ENCODE data around the gene MCM9.
A peak's percentile ranks its signal among the peaks of the same experiment; 100 is the strongest.

MCM9 gene

DNA sequence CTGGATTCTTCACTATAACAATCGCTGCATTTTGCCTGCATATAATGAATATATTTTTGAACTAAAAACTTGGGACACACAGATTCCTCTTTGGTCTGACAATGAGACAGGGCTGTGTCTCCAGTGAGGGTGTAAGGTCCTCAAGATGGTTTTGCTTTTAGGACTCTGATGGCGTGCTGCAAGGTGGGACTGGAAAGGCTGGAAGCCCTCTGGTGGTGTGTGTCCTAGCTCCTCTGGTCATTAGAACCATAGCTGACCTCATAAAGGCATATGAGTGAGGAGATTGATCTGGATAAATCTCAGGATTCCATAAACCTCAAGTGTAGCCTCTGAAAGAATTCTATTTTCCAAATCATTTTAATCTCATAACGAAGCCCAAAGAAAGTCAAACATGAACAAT, 149.4 kb downstream of the MCM9 start:
- Histone ChIP-seq H3K79me2 (ENCODE audit: control insufficient read depth, insufficient read depth, low read length, unreplicated experiment) (no peaks in the 10 kb centered on the region), H3K4me1 (ENCODE audit: control insufficient read depth, insufficient read depth, low read length, unreplicated experiment) (no peaks in the 10 kb centered on the region), H3K36me3 (ENCODE audit: insufficient read depth, low read length) (no peaks in the 10 kb centered on the region), H3K4me3 (ENCODE audit: low read depth, low read length) (no peak overlapping the region), H3K27ac (ENCODE audit: low read depth, low read length) (no peak overlapping the region), H2AFZ (ENCODE audit: low read length, unreplicated experiment) (no peak overlapping the region), H3K27me3 (ENCODE audit: insufficient read depth, low read length) (no peaks in the 10 kb centered on the region)

DNA sequence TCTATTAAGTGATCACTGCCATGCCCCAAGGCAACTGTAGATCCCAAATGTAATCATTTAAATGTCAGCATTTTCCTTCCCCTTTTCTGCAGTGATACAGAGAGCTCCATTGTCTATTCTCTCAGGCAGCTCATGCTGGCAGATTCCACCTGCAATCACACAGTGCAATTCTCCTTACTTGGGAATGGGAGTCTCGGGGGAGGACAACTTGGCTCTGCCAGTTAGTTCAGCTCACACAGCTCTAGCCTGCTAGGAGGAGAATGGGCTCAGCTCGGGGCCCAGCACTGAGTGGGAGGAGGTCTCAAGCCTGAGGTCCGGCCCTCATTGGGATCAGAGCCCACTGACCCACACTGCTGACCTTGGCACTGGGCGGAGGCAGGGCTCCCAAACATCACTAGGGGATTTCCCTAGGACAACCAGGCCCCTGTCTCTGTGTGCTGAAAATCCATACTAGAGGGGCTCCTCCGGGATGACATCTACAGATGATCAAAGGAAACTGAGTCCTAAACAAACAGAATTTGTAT, 150.3 kb downstream of the MCM9 start:
- no peak overlapping the region for H3K27ac ChIP-seq (ENCODE audit: low read depth, low read length)

DNA sequence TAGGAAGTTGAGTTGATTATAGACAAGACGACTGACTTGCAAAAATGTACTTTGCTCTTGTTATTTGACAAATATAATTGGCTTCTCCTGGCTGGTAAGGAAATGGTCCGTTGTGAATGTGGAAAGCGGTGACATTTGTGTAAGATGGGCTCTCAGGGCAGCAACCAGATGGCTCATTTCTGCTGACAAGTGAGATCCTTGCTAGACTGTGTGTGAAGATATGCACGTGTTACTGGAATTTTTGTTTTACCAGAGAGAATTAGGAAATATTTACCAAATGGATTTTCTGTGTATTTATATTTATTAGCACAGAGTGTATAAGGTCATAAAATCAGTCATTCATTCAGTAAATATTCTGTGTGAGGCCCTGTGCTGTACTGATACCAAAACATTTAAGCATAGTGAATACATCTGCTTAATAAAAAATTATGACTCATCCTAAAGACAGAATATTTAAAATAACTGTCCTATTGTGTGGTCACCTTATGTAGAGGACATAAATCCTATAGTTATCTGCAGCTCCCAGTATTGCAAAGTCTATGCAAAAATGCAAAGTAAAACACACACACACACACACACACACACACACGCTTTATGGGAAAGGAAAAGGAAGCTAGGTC, 150.9 kb downstream of the MCM9 start:
- H3K27ac ChIP-seq (ENCODE audit: low read depth, low read length): no peak overlapping the region
- H3K79me2 ChIP-seq (ENCODE audit: control insufficient read depth, insufficient read depth, low read length, unreplicated experiment): no peaks in the 10 kb centered on the region
- H3K36me3 ChIP-seq (ENCODE audit: insufficient read depth, low read length): no peaks in the 10 kb centered on the region
- H3K4me1 ChIP-seq (ENCODE audit: control insufficient read depth, insufficient read depth, low read length, unreplicated experiment): no peaks in the 10 kb centered on the region
- no peak overlapping the region for H3K4me3 ChIP-seq (ENCODE audit: low read depth, low read length)
- H2AFZ ChIP-seq (ENCODE audit: low read length, unreplicated experiment): no peak overlapping the region
- peaks cover 9% of the 10 kb centered on the region; the same call in 1 of the 2 replicates for H3K27me3 ChIP-seq (ENCODE audit: insufficient read depth, low read length)

More for the DNA sequence above, 150.3 kb downstream of the MCM9 start:
- H2AFZ ChIP-seq (ENCODE audit: low read length, unreplicated experiment): no peak overlapping the region
- H3K79me2 ChIP-seq (ENCODE audit: control insufficient read depth, insufficient read depth, low read length, unreplicated experiment): no peaks in the 10 kb centered on the region
- H3K4me3 ChIP-seq (ENCODE audit: low read depth, low read length): no peak overlapping the region
- no peaks in the 10 kb centered on the region for H3K4me1 ChIP-seq (ENCODE audit: control insufficient read depth, insufficient read depth, low read length, unreplicated experiment)
- H3K27me3 ChIP-seq (ENCODE audit: insufficient read depth, low read length): peaks cover 6% of the 10 kb centered on the region; the same call in 1 of the 2 replicates
- H3K36me3 ChIP-seq (ENCODE audit: insufficient read depth, low read length): no peaks in the 10 kb centered on the region

DNA sequence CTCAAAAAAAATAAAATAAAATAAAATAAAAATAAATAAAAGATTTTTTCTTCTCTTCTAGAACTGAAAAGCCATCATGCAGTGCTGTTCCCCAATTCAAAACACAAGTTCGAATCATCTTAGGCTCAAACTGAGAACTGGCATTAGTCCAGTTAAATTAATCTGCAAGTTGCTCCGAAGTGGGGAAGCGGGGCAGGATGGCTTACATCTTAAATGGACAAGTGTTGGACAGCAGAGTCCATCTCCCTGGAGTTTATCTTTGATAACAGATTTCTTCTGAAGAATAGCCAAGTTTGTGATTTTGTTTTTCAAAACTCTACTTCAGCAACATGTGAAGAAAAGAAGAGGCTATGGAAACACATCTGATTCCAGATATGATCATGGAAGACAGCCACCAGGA, 152.3 kb downstream of the MCM9 start:
- Histone ChIP-seq H3K79me2 (ENCODE audit: control insufficient read depth, insufficient read depth, low read length, unreplicated experiment) (no peaks in the 10 kb centered on the region), H2AFZ (ENCODE audit: low read length, unreplicated experiment) (no peak overlapping the region), H3K4me1 (ENCODE audit: control insufficient read depth, insufficient read depth, low read length, unreplicated experiment) (no peaks in the 10 kb centered on the region), H3K4me3 (ENCODE audit: low read depth, low read length) (no peak overlapping the region), H3K27me3 (ENCODE audit: insufficient read depth, low read length) (peaks cover 9% of the 10 kb centered on the region; the same call in 1 of the 2 replicates), H3K36me3 (ENCODE audit: insufficient read depth, low read length) (no peaks in the 10 kb centered on the region), H3K27ac (ENCODE audit: low read depth, low read length) (no peak overlapping the region)

DNA sequence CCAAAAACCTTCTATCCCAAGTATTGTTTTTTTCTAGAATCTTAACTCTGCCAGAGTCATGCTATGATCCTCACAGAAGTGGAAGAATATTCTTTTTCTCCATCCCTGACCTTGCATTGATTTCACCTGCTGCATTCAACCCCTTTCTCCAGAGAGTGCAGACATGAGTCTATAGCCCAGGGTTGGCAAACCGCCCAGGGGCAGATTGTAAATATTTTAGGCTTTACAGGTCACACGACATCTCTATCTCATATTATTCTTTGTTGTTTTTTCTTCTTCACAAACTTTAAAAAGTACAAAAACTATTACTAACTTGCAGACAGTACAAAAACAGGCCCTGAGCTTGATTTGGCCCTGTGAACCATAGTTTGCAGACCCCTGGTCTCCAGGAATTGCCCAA, 153.1 kb downstream of the MCM9 start:
- Histone ChIP-seq H2AFZ (ENCODE audit: low read length, unreplicated experiment) (no peak overlapping the region), H3K36me3 (ENCODE audit: insufficient read depth, low read length) (no peaks in the 10 kb centered on the region), H3K27me3 (ENCODE audit: insufficient read depth, low read length) (peaks cover 9% of the 10 kb centered on the region; the same call in 1 of the 2 replicates), H3K4me3 (ENCODE audit: low read depth, low read length) (no peak overlapping the region), H3K79me2 (ENCODE audit: control insufficient read depth, insufficient read depth, low read length, unreplicated experiment) (no peaks in the 10 kb centered on the region), H3K4me1 (ENCODE audit: control insufficient read depth, insufficient read depth, low read length, unreplicated experiment) (no peaks in the 10 kb centered on the region), H3K27ac (ENCODE audit: low read depth, low read length) (no peak overlapping the region)

DNA sequence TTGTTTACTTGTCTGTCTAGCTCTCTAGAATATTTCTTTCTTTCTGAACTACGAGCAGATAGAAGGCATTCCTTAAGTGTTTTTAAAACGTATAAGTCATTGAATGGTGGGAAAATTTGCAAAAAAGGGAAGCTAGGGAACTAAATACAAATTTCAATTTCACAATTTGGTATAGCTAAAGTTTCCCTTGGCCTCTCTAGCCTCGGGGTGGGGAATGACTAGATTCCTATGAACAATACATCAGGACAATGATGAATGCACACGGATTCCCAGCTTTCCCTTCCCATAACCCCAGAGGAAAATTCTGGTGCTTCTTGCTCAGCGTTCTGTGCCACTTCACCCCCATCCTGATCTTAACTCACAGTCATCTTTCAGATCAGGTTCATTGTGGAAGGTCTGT, 154.3 kb downstream of the MCM9 start:
- H3K27ac ChIP-seq (ENCODE audit: low read depth, low read length): no peak overlapping the region
- H3K79me2 ChIP-seq (ENCODE audit: control insufficient read depth, insufficient read depth, low read length, unreplicated experiment): no peaks in the 10 kb centered on the region
- H3K4me3 ChIP-seq (ENCODE audit: low read depth, low read length): no peak overlapping the region
- no peaks in the 10 kb centered on the region for H3K4me1 ChIP-seq (ENCODE audit: control insufficient read depth, insufficient read depth, low read length, unreplicated experiment)
- H3K36me3 ChIP-seq (ENCODE audit: insufficient read depth, low read length): no peaks in the 10 kb centered on the region
- peaks cover 9% of the 10 kb centered on the region; the same call in 1 of the 2 replicates for H3K27me3 ChIP-seq (ENCODE audit: insufficient read depth, low read length)
- H2AFZ ChIP-seq (ENCODE audit: low read length, unreplicated experiment): no peak overlapping the region

DNA sequence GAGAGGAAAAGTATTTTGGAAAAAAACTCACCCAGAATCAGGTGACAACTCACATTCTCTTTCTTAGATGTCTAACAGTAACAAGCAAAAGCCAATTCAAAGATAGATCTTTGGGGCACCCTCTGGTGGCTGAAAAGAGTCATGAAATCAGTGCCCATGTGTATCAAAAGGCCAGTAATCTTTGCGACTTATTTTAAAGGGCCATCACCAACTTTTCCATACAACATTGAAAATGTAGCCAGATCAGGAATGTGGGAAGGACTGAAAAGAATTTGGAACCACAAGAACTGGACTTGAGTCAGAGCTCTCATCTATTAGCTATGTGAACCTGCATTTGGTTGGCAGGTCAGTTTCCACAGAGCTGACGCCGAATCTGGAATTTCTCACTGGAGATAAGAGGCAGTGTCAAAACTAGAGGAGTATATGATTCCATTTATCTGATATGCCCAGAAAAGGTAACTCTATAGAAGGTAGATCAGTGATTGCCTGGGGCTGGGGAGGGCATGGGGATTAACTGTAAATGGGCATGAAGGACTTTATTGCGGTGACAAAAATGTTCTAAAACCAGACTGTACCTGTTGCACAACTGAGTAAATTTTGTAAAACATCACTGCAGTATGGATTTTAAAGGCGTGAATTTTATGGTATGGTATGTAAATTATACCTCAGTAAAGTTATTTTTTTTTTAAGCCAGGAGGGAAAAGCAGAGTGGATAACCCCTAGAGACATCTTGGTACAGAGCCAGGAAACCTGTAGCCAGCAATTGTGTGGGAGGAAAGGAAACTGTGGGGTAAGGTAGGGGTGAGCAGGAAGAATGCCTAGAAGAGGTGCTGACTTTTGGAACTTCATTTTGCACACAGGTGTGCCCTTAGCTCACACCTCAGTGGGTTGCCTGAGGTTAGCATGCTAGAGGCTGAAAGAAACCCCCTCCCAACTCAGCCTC, 158.1 kb downstream of the MCM9 start:
- H3K79me2 ChIP-seq (ENCODE audit: control insufficient read depth, insufficient read depth, low read length, unreplicated experiment): no peaks in the 10 kb centered on the region
- H2AFZ ChIP-seq (ENCODE audit: low read length, unreplicated experiment): no peak overlapping the region
- H3K36me3 ChIP-seq (ENCODE audit: insufficient read depth, low read length): no peaks in the 10 kb centered on the region
- H3K27ac ChIP-seq (ENCODE audit: low read depth, low read length): no peak overlapping the region
- peak overlapping the region; percentile 10; the same call in 1 of the 2 replicates for H3K4me3 ChIP-seq (ENCODE audit: low read depth, low read length)
- H3K27me3 ChIP-seq (ENCODE audit: insufficient read depth, low read length): peaks cover 9% of the 10 kb centered on the region; the same call in 1 of the 2 replicates
- no peaks in the 10 kb centered on the region for H3K4me1 ChIP-seq (ENCODE audit: control insufficient read depth, insufficient read depth, low read length, unreplicated experiment)

DNA sequence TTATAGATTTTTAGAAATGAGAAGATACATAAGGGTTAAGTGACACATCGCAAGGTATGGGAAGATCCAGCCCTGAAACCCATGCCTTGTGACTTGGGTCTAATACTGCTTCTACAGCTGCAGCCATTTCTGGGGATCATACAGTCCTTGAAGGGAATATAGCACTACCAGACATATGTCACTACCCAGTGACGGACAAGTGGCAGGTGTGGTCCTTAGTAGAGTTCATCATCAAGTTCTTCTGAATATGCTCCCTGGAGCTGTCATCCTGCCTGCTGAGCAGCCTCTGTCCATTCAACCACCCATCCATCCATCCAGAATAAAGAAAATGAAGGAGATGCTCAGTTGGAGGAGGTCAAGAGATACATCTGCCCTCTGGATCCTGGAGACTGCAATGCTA, 159.6 kb downstream of the MCM9 start:
- Histone ChIP-seq H3K27me3 (ENCODE audit: insufficient read depth, low read length) (peaks cover 9% of the 10 kb centered on the region; the same call in 1 of the 2 replicates), H3K79me2 (ENCODE audit: control insufficient read depth, insufficient read depth, low read length, unreplicated experiment) (no peaks in the 10 kb centered on the region), H2AFZ (ENCODE audit: low read length, unreplicated experiment) (no peak overlapping the region), H3K36me3 (ENCODE audit: insufficient read depth, low read length) (no peaks in the 10 kb centered on the region), H3K27ac (ENCODE audit: low read depth, low read length) (no peak overlapping the region), H3K4me1 (ENCODE audit: control insufficient read depth, insufficient read depth, low read length, unreplicated experiment) (no peaks in the 10 kb centered on the region), H3K4me3 (ENCODE audit: low read depth, low read length) (no peak overlapping the region)

DNA sequence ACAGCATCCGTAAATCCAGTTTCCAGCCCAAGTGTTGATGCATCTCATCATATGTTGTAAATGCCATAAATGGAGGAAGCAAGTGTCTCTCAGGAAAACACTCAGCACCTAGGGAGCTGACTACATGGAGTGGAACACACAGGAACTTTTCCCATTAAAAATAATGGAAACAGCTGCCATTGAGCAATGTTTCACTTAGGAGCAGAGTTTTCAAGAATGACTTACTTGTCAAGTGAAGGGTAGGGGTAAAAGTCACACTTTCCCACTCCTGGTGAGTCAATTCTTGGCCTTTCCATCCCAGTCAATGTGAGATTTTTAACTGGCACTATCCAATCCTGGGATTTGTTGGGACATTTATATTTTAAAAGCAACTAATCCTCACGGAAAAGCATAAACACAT, 160.4 kb downstream of the MCM9 start:
- H3K4me3 ChIP-seq (ENCODE audit: low read depth, low read length): no peak overlapping the region
- H3K27ac ChIP-seq (ENCODE audit: low read depth, low read length): no peak overlapping the region
- H3K79me2 ChIP-seq (ENCODE audit: control insufficient read depth, insufficient read depth, low read length, unreplicated experiment): no peaks in the 10 kb centered on the region
- H3K4me1 ChIP-seq (ENCODE audit: control insufficient read depth, insufficient read depth, low read length, unreplicated experiment): peaks cover 3% of the 10 kb centered on the region
- H2AFZ ChIP-seq (ENCODE audit: low read length, unreplicated experiment): no peak overlapping the region
- H3K27me3 ChIP-seq (ENCODE audit: insufficient read depth, low read length): peaks cover 2% of the 10 kb centered on the region; the same call in 1 of the 2 replicates
- H3K36me3 ChIP-seq (ENCODE audit: insufficient read depth, low read length): no peaks in the 10 kb centered on the region

DNA sequence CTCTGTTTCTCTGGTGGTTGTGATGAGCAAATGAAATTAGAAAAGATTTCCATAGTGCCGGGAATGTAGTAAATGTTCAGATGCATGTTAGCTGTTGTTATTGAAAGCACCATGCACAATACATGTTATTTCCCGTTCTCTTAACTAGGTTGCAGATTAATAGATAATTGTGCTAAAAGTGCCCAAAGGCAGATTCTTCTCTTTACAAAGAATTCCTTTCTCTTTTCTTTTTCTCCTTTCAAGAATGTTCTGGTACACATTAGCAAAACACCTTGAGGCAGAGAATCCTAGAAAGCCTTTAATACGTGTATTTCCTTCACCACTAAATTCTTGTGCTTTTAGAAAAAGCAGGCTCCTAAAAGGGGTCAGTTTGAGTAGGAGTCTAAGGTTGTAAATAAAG, 162.1 kb downstream of the MCM9 start:
- no peaks in the 10 kb centered on the region for H3K79me2 ChIP-seq (ENCODE audit: control insufficient read depth, insufficient read depth, low read length, unreplicated experiment)
- H3K36me3 ChIP-seq (ENCODE audit: insufficient read depth, low read length): no peaks in the 10 kb centered on the region
- no peak overlapping the region for H3K4me3 ChIP-seq (ENCODE audit: low read depth, low read length)
- H3K4me1 ChIP-seq (ENCODE audit: control insufficient read depth, insufficient read depth, low read length, unreplicated experiment): peaks cover 3% of the 10 kb centered on the region
- H3K27ac ChIP-seq (ENCODE audit: low read depth, low read length): no peak overlapping the region
- H3K27me3 ChIP-seq (ENCODE audit: insufficient read depth, low read length): no peaks in the 10 kb centered on the region
- H2AFZ ChIP-seq (ENCODE audit: low read length, unreplicated experiment): no peak overlapping the region

All from ACC112 (cell line).